HepG2 (cell line): ENCODE results near the gene CXCL17. TPM values are rescaled to one million over a fixed set of nuclear protein-coding genes. Genes with fewer than 3 reads are reported as not detected.

ENCODE experiments used
- BCL6 ChIP-seq: IDR thresholded peaks from 2 replicates; pipeline ENCODE4 v1.6.1; 2016; ENCODE audit warnings: missing genetic modification reagents, missing compliant biosample characterization
- CC2D1A ChIP-seq: sonication (generic); formaldehyde crosslinking; IDR thresholded peaks from 2 replicates; pipeline ENCODE4 v1.8.1; 2023; ENCODE audit warnings: mild to moderate bottlenecking, missing genetic modification reagents
- CREB1 ChIP-seq, 2 experiments: fragments of 450-650 bp in 1 of 2; IDR thresholded peaks; 2 replicates each; pipeline ENCODE4 v1.6.1; 2016 to 2017; ENCODE audit warnings: control low read depth in 1 of 2, mild to moderate bottlenecking in 1 of 2, missing compliant biosample characterization in 1 of 2, missing genetic modification characterization in 1 of 2
- GATAD2A ChIP-seq: IDR thresholded peaks from 2 replicates; pipeline ENCODE4 v1.6.1; 2016
- HNF4A ChIP-seq: sonication (generic); formaldehyde crosslinking; IDR thresholded peaks from 2 replicates; pipeline ENCODE4 v1.4.0; 2020; ENCODE audit warnings: missing genetic modification reagents
- HOXA3 ChIP-seq: sonication (generic); formaldehyde crosslinking; IDR thresholded peaks from 2 replicates; pipeline ENCODE4 v1.5.0; 2020; ENCODE audit warnings: missing genetic modification reagents
- RAD21 ChIP-seq: fragments of 450-650 bp; formaldehyde crosslinking; IDR thresholded peaks from 2 replicates; pipeline ENCODE4 v1.5.0; 2020; ENCODE audit warnings: mild to moderate bottlenecking
- RARG ChIP-seq: sonication (generic); formaldehyde crosslinking; IDR thresholded peaks from 2 replicates; pipeline ENCODE4 v1.4.0; 2020; ENCODE audit warnings: low read depth, mild to moderate bottlenecking, missing genetic modification reagents
- THAP11 ChIP-seq: IDR thresholded peaks from 2 replicates; pipeline ENCODE4 v1.6.1; 2016; ENCODE audit warnings: missing biosample characterization, missing genetic modification reagents
- THYN1 ChIP-seq: sonication (generic); formaldehyde crosslinking; IDR thresholded peaks from 2 replicates; pipeline ENCODE4 v1.8.1; 2023; ENCODE audit warnings: low read depth, mild to moderate bottlenecking, moderate library complexity, missing genetic modification reagents, borderline replicate concordance
- ZNF354B ChIP-seq: sonication (generic); formaldehyde crosslinking; IDR thresholded peaks from 2 replicates; pipeline ENCODE4 v1.8.0; 2022; ENCODE audit warnings: mild to moderate bottlenecking, missing genetic modification reagents
- ZNF672 ChIP-seq: sonication (generic); formaldehyde crosslinking; IDR thresholded peaks from 2 replicates; pipeline ENCODE4 v1.8.1; 2022; ENCODE audit warnings: missing genetic modification reagents
- ZNF747 ChIP-seq: sonication (generic); formaldehyde crosslinking; IDR thresholded peaks from 2 replicates; pipeline ENCODE4 v1.8.1; 2023; ENCODE audit warnings: missing genetic modification reagents, mild to moderate bottlenecking, borderline replicate concordance
- polyA plus RNA-seq, 8 experiments: library from polyadenylated mRNA; depleted of rRNA in 3 of 8; stranded (reverse) in 7 of 8; unstranded in 1 of 8; fragments of >200 nt; fragmentation: Illumina TruSeq in 4 of 8; extraction: Trizol in 4 of 8; gene quantifications; 2 replicates each; pipeline versions ENCODE4 v1.2.1 to v1.2.3, GENCODE V29; 2011 to 2016; ENCODE audit warnings: low read depth in 4 of 8, missing spikeins in 1 of 8, mixed read lengths in 1 of 8; ENCODE audit not compliant: insufficient read depth in 1 of 8
- total RNA-seq, 5 experiments: library from RNA; depleted of rRNA; stranded (reverse); fragments of >200 nt; fragmentation: Illumina TruSeq; extraction: Trizol; gene quantifications; 2 replicates each; pipeline ENCODE4 v1.2.3, GENCODE V29; 2016; ENCODE audit warnings: low read depth in 1 of 5
- TF ChIP-seq, protein P1 (sequence below): sonication (generic); formaldehyde crosslinking; IDR thresholded peaks from 2 replicates; pipeline ENCODE4 v1.5.0; 2020; ENCODE audit warnings: mild to moderate bottlenecking, missing genetic modification reagents, borderline replicate concordance
- TF ChIP-seq, protein P2 (sequence below): sonication (generic); formaldehyde crosslinking; IDR thresholded peaks from 2 replicates; pipeline ENCODE4 v1.4.0; 2020; ENCODE audit warnings: low read depth, missing genetic modification reagents
- TF ChIP-seq, protein P3 (sequence below): sonication (generic); formaldehyde crosslinking; IDR thresholded peaks from 2 replicates; pipeline ENCODE4 v1.4.0; 2020; ENCODE audit warnings: missing genetic modification reagents, borderline replicate concordance
- TF ChIP-seq, protein P4 (sequence below): sonication (generic); formaldehyde crosslinking; IDR thresholded peaks from 2 replicates; pipeline ENCODE4 v1.5.1; 2020; ENCODE audit warnings: missing genetic modification reagents, mild to moderate bottlenecking, borderline replicate concordance

Gene CXCL17
- total and polyA plus RNA-seq, 2 of the 13 experiments (the other 11 are each of a cell fraction or from before 2014, with no cell fraction given): 0.12 TPM; not detected in 1

DNA sequence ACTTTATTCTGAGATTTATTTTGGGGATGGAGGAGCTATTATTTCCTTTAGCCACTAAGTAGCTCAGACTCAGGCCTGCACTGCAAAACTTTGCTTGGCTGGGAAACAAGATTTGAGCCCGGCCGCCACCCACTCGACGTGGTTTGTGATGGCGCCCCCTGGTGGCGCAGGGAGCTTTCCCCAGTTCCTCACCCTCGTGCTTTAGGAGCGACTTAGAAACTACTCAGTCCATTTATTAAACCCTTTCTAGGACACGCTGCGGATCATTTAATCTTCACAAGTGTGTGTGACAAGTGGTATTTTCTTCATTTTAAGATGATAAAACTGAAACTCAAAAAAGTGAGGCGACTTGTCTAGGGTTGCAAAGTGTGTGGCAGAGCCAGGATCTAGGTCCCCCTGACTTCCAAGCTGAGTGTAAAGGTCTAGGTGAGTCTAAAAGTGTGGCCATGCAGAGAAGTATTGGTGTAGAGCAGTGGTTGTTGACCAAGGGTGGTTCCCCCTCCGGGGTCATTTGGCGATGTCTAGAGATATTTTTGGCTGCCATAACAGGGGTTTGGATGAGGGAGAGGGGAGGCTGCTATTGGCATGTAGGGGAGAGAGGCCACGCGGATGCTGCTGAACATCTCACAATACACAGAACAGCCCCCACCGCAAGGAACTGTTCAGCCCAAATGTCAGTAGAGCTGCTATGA is 2.2 kb downstream of the CXCL17 start (continued):
- TF ChIP-seq ZNF354B (CRISPR knock-in tag) (no peak), RARG (CRISPR knock-in tag) (no peak), GATAD2A (CRISPR knock-in tag) (peak; percentile 37; the same call in 1 of the 2 replicates), RAD21 (CRISPR knock-in tag) (0 out of 2 replicates have a peak, but pooled peaks have one; percentile 11), CC2D1A (CRISPR knock-in tag) (no peak), HNF4A (0 out of 2 replicates have a peak, but pooled peaks have one; percentile 29), HOXA3 (CRISPR knock-in tag) (0 out of 2 replicates have a peak, but pooled peaks have one; percentile 19), CREB1 (IDR thresholded peaks at IDR 0.05) (no peak), CREB1 (CRISPR knock-in tag; IDR thresholded peaks at IDR 0.05) (peak; percentile 43; the same call in 1 of the 2 replicates), BCL6 (no peak), ZNF672 (no peak), ZNF747 (no peak), THAP11 (CRISPR knock-in tag) (peak; percentile 31; the same call in 1 of the 2 replicates), THYN1 (CRISPR knock-in tag) (no peak)
- TF ChIP-seq, protein P1, sequence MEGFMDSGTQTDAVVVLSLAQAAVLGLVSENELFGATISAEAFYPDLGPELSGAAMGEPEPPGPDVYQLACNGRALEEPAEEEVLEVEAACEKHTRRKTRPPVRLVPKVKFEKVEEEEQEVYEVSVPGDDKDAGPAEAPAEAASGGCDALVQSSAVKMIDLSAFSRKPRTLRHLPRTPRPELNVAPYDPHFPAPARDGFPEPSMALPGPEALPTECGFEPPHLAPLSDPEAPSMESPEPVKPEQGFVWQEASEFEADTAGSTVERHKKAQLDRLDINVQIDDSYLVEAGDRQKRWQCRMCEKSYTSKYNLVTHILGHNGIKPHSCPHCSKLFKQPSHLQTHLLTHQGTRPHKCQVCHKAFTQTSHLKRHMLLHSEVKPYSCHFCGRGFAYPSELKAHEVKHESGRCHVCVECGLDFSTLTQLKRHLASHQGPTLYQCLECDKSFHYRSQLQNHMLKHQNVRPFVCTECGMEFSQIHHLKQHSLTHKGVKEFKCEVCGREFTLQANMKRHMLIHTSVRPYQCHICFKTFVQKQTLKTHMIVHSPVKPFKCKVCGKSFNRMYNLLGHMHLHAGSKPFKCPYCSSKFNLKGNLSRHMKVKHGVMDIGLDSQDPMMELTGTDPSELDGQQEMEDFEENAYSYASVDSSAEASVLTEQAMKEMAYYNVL: no peak
- TF ChIP-seq, protein P2, sequence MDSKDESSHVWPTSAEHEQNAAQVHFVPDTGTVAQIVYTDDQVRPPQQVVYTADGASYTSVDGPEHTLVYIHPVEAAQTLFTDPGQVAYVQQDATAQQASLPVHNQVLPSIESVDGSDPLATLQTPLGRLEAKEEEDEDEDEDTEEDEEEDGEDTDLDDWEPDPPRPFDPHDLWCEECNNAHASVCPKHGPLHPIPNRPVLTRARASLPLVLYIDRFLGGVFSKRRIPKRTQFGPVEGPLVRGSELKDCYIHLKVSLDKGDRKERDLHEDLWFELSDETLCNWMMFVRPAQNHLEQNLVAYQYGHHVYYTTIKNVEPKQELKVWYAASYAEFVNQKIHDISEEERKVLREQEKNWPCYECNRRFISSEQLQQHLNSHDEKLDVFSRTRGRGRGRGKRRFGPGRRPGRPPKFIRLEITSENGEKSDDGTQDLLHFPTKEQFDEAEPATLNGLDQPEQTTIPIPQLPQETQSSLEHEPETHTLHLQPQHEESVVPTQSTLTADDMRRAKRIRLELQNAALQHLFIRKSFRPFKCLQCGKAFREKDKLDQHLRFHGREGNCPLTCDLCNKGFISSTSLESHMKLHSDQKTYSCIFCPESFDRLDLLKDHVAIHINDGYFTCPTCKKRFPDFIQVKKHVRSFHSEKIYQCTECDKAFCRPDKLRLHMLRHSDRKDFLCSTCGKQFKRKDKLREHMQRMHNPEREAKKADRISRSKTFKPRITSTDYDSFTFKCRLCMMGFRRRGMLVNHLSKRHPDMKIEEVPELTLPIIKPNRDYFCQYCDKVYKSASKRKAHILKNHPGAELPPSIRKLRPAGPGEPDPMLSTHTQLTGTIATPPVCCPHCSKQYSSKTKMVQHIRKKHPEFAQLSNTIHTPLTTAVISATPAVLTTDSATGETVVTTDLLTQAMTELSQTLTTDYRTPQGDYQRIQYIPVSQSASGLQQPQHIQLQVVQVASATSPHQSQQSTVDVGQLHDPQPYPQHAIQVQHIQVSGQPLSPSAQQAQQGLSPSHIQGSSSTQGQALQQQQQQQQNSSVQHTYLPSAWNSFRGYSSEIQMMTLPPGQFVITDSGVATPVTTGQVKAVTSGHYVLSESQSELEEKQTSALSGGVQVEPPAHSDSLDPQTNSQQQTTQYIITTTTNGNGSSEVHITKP (CRISPR knock-in tag): 0 out of 2 replicates have a peak, but pooled peaks have one; percentile 11
- TF ChIP-seq, protein P3, sequence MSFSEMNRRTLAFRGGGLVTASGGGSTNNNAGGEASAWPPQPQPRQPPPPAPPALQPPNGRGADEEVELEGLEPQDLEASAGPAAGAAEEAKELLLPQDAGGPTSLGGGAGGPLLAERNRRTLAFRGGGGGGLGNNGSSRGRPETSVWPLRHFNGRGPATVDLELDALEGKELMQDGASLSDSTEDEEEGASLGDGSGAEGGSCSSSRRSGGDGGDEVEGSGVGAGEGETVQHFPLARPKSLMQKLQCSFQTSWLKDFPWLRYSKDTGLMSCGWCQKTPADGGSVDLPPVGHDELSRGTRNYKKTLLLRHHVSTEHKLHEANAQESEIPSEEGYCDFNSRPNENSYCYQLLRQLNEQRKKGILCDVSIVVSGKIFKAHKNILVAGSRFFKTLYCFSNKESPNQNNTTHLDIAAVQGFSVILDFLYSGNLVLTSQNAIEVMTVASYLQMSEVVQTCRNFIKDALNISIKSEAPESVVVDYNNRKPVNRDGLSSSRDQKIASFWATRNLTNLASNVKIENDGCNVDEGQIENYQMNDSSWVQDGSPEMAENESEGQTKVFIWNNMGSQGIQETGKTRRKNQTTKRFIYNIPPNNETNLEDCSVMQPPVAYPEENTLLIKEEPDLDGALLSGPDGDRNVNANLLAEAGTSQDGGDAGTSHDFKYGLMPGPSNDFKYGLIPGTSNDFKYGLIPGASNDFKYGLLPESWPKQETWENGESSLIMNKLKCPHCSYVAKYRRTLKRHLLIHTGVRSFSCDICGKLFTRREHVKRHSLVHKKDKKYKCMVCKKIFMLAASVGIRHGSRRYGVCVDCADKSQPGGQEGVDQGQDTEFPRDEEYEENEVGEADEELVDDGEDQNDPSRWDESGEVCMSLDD: no peak
- TF ChIP-seq, protein P4, sequence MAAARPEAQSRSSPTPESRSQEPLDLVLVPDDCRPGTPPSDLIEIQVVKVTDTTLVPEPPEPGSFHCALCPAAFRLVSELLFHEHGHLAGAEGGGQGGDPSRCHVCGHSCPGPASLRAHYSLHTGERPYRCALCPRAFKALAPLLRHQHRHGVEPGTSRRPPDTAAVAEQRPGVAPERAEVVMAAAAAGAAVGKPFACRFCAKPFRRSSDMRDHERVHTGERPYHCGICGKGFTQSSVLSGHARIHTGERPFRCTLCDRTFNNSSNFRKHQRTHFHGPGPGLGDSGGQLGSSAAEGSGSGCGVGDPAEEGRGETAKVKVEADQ (CRISPR knock-in tag): no peak
